Astrocyte (in vitro differentiated cells and primary cell): Measurements from ENCODE around the gene CTSW. TPM values are rescaled to one million over a fixed set of nuclear protein-coding genes. Genes with fewer than 3 reads are reported as not detected.
A peak's percentile ranks its signal among the peaks of the same experiment; 100 is the strongest.

Source experiments
- DNase-seq: peaks from one replicate; pipeline ENCODE4 v3.0.0-alpha.2; 2010; ENCODE audit warnings: low read depth
- FAIRE-seq: peaks from 2 replicates; lab custom pipeline; 2011; peaks lifted over from hg19 to GRCh38; lab: Jason Lieb, UNC
- H2AFZ ChIP-seq: 2 replicates; pipeline ENCODE4 v1.6.0; 2012; ENCODE audit warnings: low read depth, low read length, inconsistent platforms
- H3K27ac ChIP-seq: 2 replicates; pipeline ENCODE4 v1.5.1; 2011; ENCODE audit warnings: low read depth, low read length, inconsistent platforms
- H3K27me3 ChIP-seq: 2 replicates; pipeline ENCODE4 v1.6.0; 2011; ENCODE audit warnings: low read length, inconsistent platforms; ENCODE audit not compliant: insufficient read depth
- H3K36me3 ChIP-seq: 2 replicates; pipeline ENCODE4 v1.5.1; 2011; ENCODE audit warnings: low read length, inconsistent platforms; ENCODE audit not compliant: insufficient read depth
- H3K4me1 ChIP-seq: 2 replicates; pipeline ENCODE4 v1.5.1; 2011; ENCODE audit warnings: low read length, inconsistent platforms; ENCODE audit not compliant: insufficient read depth
- H3K4me2 ChIP-seq: 2 replicates; pipeline ENCODE4 v1.6.0; 2012; ENCODE audit warnings: low read length, inconsistent platforms
- H3K4me3 ChIP-seq: 2 replicates; pipeline ENCODE4 v1.5.1; 2011; ENCODE audit warnings: low read depth, mild to moderate bottlenecking, low read length, inconsistent platforms; ENCODE audit not compliant: insufficient read depth
- H3K79me2 ChIP-seq: 2 replicates; pipeline ENCODE4 v1.6.0; 2012; ENCODE audit warnings: mild to moderate bottlenecking, low read length, inconsistent platforms; ENCODE audit not compliant: insufficient read depth
- H3K9ac ChIP-seq: 2 replicates; pipeline ENCODE4 v1.6.0; 2012; ENCODE audit warnings: mild to moderate bottlenecking, low read length, inconsistent platforms
- H3K9me3 ChIP-seq: 2 replicates; pipeline ENCODE4 v1.5.1; 2012; ENCODE audit warnings: low read depth, mild to moderate bottlenecking, low read length, inconsistent platforms; ENCODE audit not compliant: insufficient read depth
- H4K20me1 ChIP-seq: 2 replicates; pipeline ENCODE4 v1.6.0; 2012; ENCODE audit warnings: low read length, inconsistent platforms; ENCODE audit not compliant: insufficient read depth
- H3K27ac Mint-ChIP-seq: one replicate; pipeline ENCODE4 v1.8.0; 2021; ENCODE audit warnings: mild to moderate bottlenecking, mixed read lengths; ENCODE audit not compliant: unreplicated experiment
- H3K27me3 Mint-ChIP-seq: one replicate; pipeline ENCODE4 v1.8.0; 2021; ENCODE audit warnings: low read depth, mixed read lengths; ENCODE audit not compliant: unreplicated experiment
- H3K36me3 Mint-ChIP-seq: one replicate; pipeline ENCODE4 v1.8.0; 2021; ENCODE audit warnings: low read depth, mixed read lengths; ENCODE audit not compliant: unreplicated experiment
- H3K4me1 Mint-ChIP-seq: one replicate; pipeline ENCODE4 v1.8.0; 2021; ENCODE audit warnings: low read depth, mixed read lengths; ENCODE audit not compliant: unreplicated experiment
- H3K4me3 Mint-ChIP-seq: one replicate; pipeline ENCODE4 v1.8.0; 2021; ENCODE audit warnings: mild to moderate bottlenecking, moderate library complexity, mixed read lengths; ENCODE audit not compliant: unreplicated experiment
- H3K9me3 Mint-ChIP-seq: one replicate; pipeline ENCODE4 v1.8.0; 2021; ENCODE audit warnings: mild to moderate bottlenecking, mixed read lengths; ENCODE audit not compliant: unreplicated experiment
- EZH2 ChIP-seq: IDR thresholded peaks from 2 replicates; pipeline ENCODE4 v1.6.1; 2012; ENCODE audit warnings: mild to moderate bottlenecking, low read length, inconsistent platforms; ENCODE audit not compliant: insufficient read depth
- total RNA-seq: library from RNA; stranded (reverse); gene quantifications from 2 replicates; pipeline ENCODE4 v1.2.1, GENCODE V29; 2021
- TF ChIP-seq, protein P1 (sequence below): IDR thresholded peaks from 2 replicates; pipeline ENCODE4 v1.5.1; 2011; ENCODE audit warnings: low read depth, mild to moderate bottlenecking, inconsistent platforms, low read length, moderate library complexity; ENCODE audit not compliant: insufficient read depth

The CTSW gene
- total RNA-seq, 1 donor from 2014 or later: not detected

DNA sequence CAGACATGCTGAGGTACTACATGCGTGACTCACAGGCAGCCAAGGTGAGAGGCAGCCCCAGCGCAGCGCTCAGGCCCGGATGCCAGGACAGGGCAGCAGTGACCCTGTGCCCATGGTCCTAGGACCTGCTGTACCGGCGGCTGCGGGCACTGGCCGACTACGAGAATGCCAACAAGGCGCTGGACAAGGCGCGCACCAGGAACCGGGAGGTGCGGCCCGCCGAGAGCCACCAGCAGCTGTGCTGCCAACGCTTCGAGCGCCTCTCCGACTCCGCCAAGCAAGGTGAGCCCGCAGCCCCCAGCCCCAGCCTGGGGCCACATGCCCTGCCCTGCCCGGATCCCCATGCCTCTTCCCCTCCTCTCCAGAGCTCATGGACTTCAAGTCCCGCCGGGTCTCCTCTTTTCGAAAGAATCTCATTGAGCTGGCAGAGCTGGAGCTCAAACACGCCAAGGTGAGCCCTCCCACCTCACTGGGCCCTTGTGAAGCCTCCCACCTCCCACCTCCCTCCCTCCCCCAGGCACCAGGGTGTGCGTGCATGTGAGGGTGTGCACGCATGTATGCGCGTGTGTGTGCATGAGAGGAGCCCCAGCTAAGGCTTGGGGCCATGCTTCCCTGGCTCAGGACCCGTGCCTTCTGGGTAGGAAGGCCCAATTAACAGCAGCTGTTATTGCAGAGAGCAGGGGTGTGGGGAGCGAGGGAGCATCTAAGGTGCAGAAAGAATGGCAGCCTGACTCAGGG is 27.0 kb upstream of the CTSW start:
- H4K20me1 ChIP-seq: peaks cover 72% of the 10 kb centered on the region
- H3K79me2 ChIP-seq: peaks cover 48% of the 10 kb centered on the region
- peaks cover 37% of the 10 kb centered on the region for H3K36me3 ChIP-seq
- H3K27me3 ChIP-seq: no peaks in the 10 kb centered on the region
- TF ChIP-seq, protein P1, sequence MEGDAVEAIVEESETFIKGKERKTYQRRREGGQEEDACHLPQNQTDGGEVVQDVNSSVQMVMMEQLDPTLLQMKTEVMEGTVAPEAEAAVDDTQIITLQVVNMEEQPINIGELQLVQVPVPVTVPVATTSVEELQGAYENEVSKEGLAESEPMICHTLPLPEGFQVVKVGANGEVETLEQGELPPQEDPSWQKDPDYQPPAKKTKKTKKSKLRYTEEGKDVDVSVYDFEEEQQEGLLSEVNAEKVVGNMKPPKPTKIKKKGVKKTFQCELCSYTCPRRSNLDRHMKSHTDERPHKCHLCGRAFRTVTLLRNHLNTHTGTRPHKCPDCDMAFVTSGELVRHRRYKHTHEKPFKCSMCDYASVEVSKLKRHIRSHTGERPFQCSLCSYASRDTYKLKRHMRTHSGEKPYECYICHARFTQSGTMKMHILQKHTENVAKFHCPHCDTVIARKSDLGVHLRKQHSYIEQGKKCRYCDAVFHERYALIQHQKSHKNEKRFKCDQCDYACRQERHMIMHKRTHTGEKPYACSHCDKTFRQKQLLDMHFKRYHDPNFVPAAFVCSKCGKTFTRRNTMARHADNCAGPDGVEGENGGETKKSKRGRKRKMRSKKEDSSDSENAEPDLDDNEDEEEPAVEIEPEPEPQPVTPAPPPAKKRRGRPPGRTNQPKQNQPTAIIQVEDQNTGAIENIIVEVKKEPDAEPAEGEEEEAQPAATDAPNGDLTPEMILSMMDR: no peak
- peaks cover 4% of the 10 kb centered on the region for H3K27me3 Mint-ChIP-seq
- peaks cover 44% of the 10 kb centered on the region for H3K4me1 Mint-ChIP-seq
- DNase-seq (no peak), FAIRE-seq (no peak)
- no peaks in the 10 kb centered on the region for H3K9me3 ChIP-seq
- peaks cover 13% of the 10 kb centered on the region for H3K4me1 ChIP-seq
- H2AFZ ChIP-seq: no peak overlapping the region
- peak overlapping the region; percentile 88 for H3K27ac Mint-ChIP-seq
- no peak overlapping the region for H3K4me3 ChIP-seq
- peaks cover 43% of the 10 kb centered on the region for H3K36me3 Mint-ChIP-seq
- H3K4me3 Mint-ChIP-seq: peak overlapping the region; percentile 20
- H3K4me2 ChIP-seq: no peak overlapping the region
- H3K27ac ChIP-seq: no peak overlapping the region
- H3K9me3 Mint-ChIP-seq: no peaks in the 10 kb centered on the region
- no peak overlapping the region for H3K9ac ChIP-seq

DNA sequence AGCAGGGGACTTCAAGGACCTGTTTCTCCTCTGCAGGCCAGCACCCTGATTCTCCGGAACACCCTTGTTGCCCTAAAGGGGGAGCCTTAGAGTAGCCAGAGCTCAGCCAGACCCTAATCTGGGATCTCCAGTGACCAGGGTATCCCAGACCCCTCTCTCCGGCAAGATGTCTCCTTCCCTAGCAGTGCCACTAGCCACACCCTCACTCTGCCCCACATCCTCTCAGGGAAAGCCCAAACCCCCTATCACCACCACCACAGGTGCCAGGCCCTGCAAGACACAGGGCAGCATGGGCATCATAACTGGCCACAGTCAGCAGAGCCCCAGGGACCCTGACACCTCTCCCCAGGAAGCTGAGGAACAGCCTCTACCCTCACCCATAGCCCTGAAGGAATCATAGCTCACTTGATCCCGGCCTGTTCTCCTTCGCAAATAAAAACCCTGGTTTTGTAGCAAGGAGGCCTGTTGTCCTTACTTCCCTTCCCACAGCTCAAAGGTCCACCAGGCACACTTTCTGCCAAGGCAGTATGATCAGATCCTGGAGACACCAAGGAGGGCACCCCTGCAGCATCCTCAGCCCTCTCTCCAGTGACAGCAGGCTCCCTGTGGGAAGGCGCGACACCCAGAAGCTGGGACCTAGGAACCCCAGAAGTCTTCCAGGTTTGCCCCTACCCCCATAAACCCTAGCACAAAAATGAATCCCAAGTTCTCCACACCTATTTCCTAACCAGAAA is 26.2 kb upstream of the CTSW start:
- Mint-ChIP-seq H3K4me3 (peak overlapping the region; percentile 82), H3K4me1 (peaks cover 44% of the 10 kb centered on the region), H3K27ac (peak overlapping the region; percentile 73), H3K27me3 (no peaks in the 10 kb centered on the region), H3K9me3 (no peaks in the 10 kb centered on the region), H3K36me3 (peaks cover 43% of the 10 kb centered on the region)
- no peak overlapping the region for H3K4me3 ChIP-seq
- peaks cover 15% of the 10 kb centered on the region for H3K4me1 ChIP-seq
- no peaks in the 10 kb centered on the region for H3K9me3 ChIP-seq
- DNase-seq (no peak), FAIRE-seq (no peak)
- H3K4me2 ChIP-seq: no peak overlapping the region
- peaks cover 37% of the 10 kb centered on the region for H3K36me3 ChIP-seq
- H3K27ac ChIP-seq: no peak overlapping the region
- H3K9ac ChIP-seq: no peak overlapping the region
- TF ChIP-seq, protein P1: no peak
- TF ChIP-seq EZH2: no peak
- no peak overlapping the region for H2AFZ ChIP-seq
- H4K20me1 ChIP-seq: peaks cover 72% of the 10 kb centered on the region
- H3K79me2 ChIP-seq: peaks cover 52% of the 10 kb centered on the region
- H3K27me3 ChIP-seq: no peaks in the 10 kb centered on the region
